OCI-LY7 (cell line): ENCODE data around the gene FEM1A. TPM values are rescaled to one million over a fixed set of nuclear protein-coding genes. Genes with fewer than 3 reads are reported as not detected.

Source experiments
- BruUV-seq: library from RNA; stranded (reverse); fragments of 400-500 nt; replicated peaks from 2 replicates; lab custom pipeline; 2021; lab: Mats Ljungman, UMichigan
- CTCF ChIA-PET: fragments of 300-600 bp; sonication (Branson Sonifier 250); formaldehyde crosslinking; loops from one replicate; lab custom pipeline; 2022; ENCODE audit warnings: antibody characterized with exemption; ENCODE audit not compliant: unreplicated experiment; lab: Charles Lee
- POLR2A ChIA-PET: fragments of 300-600 bp; sonication (Branson Sonifier 250); formaldehyde crosslinking; loops from one replicate; lab custom pipeline; 2022; ENCODE audit warnings: antibody characterized with exemption; lab: Charles Lee
- DNase-seq: peaks from one replicate; pipeline ENCODE4 v3.0.0-alpha.2; 2015; ENCODE audit warnings: low spot score
- H2AFZ ChIP-seq: fragments of 200-600 bp; sonication (generic), shearing (Covaris generic); 2 replicates; pipeline ENCODE4 v1.6.1; 2014; ENCODE audit warnings: mild to moderate bottlenecking, antibody characterized with exemption, low read length, moderate library complexity
- H3K27ac ChIP-seq: fragments of 200-600 bp; sonication (generic); 2 replicates; pipeline ENCODE4 v1.5.1; 2014; ENCODE audit warnings: mixed run types, low read depth, mild to moderate bottlenecking, moderate library complexity, low read length, inconsistent platforms; ENCODE audit not compliant: poor library complexity, severe bottlenecking
- H3K36me3 ChIP-seq: fragments of 200-600 bp; sonication (generic); 2 replicates; pipeline ENCODE4 v1.6.1; 2014; ENCODE audit warnings: mild to moderate bottlenecking, antibody characterized with exemption, low read length, moderate library complexity, mixed read lengths; ENCODE audit not compliant: insufficient read depth
- H3K4me1 ChIP-seq: fragments of 200-600 bp; sonication (generic); 2 replicates; pipeline ENCODE4 v1.5.1; 2014; ENCODE audit warnings: mild to moderate bottlenecking, low read length; ENCODE audit not compliant: insufficient read depth, poor library complexity, severe bottlenecking
- H3K4me2 ChIP-seq: fragments of 200-600 bp; sonication (generic); 2 replicates; pipeline ENCODE4 v1.6.1; 2014; ENCODE audit warnings: mild to moderate bottlenecking, low read length
- H3K4me3 ChIP-seq: fragments of 200-600 bp; sonication (generic); 2 replicates; pipeline ENCODE4 v1.5.1; 2014; ENCODE audit warnings: mild to moderate bottlenecking, low read depth, low read length; ENCODE audit not compliant: poor library complexity, severe bottlenecking
- H3K79me2 ChIP-seq: fragments of 200-600 bp; sonication (generic); 2 replicates; pipeline ENCODE4 v1.6.1; 2016; ENCODE audit warnings: low read depth, mild to moderate bottlenecking, low read length, moderate library complexity, mixed read lengths; ENCODE audit not compliant: insufficient read depth
- H3K9me2 ChIP-seq: fragments of 200-600 bp; sonication (generic); 2 replicates; pipeline ENCODE4 v1.6.1; 2016; ENCODE audit warnings: mild to moderate bottlenecking, low read length, mixed read lengths; ENCODE audit not compliant: insufficient read depth
- H3K9me3 ChIP-seq: fragments of 200-600 bp; sonication (generic); 2 replicates; pipeline ENCODE4 v1.6.1; 2014; ENCODE audit warnings: mild to moderate bottlenecking, mixed run types, low read length, mixed read lengths
- H4K20me1 ChIP-seq: fragments of 200-600 bp; sonication (generic); 2 replicates; pipeline ENCODE4 v1.6.1; 2014; ENCODE audit warnings: mild to moderate bottlenecking, antibody characterized with exemption, low read length, moderate library complexity, mixed read lengths; ENCODE audit not compliant: insufficient read depth
- EZH2phosphoT487 ChIP-seq: fragments of 200-600 bp; sonication (generic); IDR thresholded peaks from 2 replicates; pipeline ENCODE4 v1.6.1; 2018; ENCODE audit warnings: low read depth, borderline replicate concordance, mild to moderate bottlenecking, mixed run types, antibody characterized with exemption, low read length, moderate library complexity, mixed read lengths
- intact Hi-C: fragments of 100-400 bp; cut with micrococcal nuclease; formaldehyde crosslinking; loops from one replicate; pipeline ENCODE4 v1.10.0; 2022; ENCODE audit not compliant: unreplicated experiment
- microRNA-seq: library from miRNA; unstranded; fragments of <30 nt; microRNA quantifications from one replicate; pipeline ENCODE4 v1.2.0, GENCODE V29; 2022; ENCODE audit warnings: borderline replicate concordance
- small RNA-seq: library from RNA; depleted of rRNA; stranded (forward); fragments of <200 nt; gene quantifications from one replicate; pipeline ENCODE3, GENCODE V24; 2014
- total RNA-seq, 2 experiments: library from RNA; depleted of rRNA in 1 of 2; stranded (reverse); fragments of >200 nt in 1 of 2; shearing (Covaris generic) in 1 of 2; gene quantifications; 2 replicates each; pipeline ENCODE4 v1.2.3, GENCODE V29; 2014 to 2022
- TF ChIP-seq, protein P1 (sequence below): fragments of 200-600 bp; sonication (generic); conservative IDR thresholded peaks from 2 replicates; pipeline ENCODE4 v1.5.1; 2014; ENCODE audit warnings: mild to moderate bottlenecking, antibody characterized with exemption, low read length, moderate library complexity, mixed read lengths

The FEM1A gene
- total RNA-seq, 2 experiments from 2014 or later: 15.8 to 17.5 TPM

DNA sequence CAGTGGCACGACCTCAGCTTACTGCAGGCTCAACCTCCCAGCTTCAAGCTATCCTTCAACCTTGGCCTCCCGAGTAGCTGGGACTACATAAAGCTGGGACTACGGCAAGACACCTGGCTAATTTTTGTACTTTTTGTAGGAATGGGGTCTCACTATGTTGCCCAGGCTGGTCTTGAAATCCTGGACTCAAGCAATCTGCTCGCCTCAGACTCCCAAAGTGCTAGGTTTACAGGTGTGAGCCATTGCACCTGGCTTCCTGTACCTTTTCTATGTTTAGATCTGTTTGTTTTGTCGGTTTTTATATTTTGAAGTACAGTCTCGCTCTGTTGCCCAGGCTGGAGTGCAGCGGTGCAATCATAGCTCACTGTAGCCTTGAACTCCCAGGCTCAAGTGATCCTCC, 57.5 kb downstream of the FEM1A start:
- Histone ChIP-seq H3K79me2 (peaks cover 4% of the 10 kb centered on the region; the same call in 1 of the 2 replicates), H3K9me3 (no peaks in the 10 kb centered on the region), H3K4me2 (peak overlapping the region; percentile 52), H3K27ac (peak overlapping the region; percentile 91), H3K36me3 (peaks cover 71% of the 10 kb centered on the region), H4K20me1 (no peaks in the 10 kb centered on the region), H2AFZ (no peak overlapping the region), H3K4me3 (peak overlapping the region; percentile 12), H3K4me1 (peaks cover 43% of the 10 kb centered on the region), H3K9me2 (no peaks in the 10 kb centered on the region)
- no peak for TF ChIP-seq EZH2phosphoT487
- TF ChIP-seq, protein P1, sequence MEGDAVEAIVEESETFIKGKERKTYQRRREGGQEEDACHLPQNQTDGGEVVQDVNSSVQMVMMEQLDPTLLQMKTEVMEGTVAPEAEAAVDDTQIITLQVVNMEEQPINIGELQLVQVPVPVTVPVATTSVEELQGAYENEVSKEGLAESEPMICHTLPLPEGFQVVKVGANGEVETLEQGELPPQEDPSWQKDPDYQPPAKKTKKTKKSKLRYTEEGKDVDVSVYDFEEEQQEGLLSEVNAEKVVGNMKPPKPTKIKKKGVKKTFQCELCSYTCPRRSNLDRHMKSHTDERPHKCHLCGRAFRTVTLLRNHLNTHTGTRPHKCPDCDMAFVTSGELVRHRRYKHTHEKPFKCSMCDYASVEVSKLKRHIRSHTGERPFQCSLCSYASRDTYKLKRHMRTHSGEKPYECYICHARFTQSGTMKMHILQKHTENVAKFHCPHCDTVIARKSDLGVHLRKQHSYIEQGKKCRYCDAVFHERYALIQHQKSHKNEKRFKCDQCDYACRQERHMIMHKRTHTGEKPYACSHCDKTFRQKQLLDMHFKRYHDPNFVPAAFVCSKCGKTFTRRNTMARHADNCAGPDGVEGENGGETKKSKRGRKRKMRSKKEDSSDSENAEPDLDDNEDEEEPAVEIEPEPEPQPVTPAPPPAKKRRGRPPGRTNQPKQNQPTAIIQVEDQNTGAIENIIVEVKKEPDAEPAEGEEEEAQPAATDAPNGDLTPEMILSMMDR: no peak
- DNase-seq: peak; percentile 87
- intact Hi-C loops: loop anchor here (1.0 kb wide), 1 partner anchor 18 kb away; the partner anchor contains the start of gene TICAM1
- POLR2A ChIA-PET: interaction anchor here (2.5 to 3.5 kb wide), 2 partner anchors 18 to 39 kb away, joined by 7 to 15 read pairs; partner anchors contain the start of gene TICAM1
- CTCF ChIA-PET: interaction anchor here (1.3 kb wide), 1 partner anchor 14 kb away, joined by 6 read pairs; no protein-coding TSS in a partner anchor
- no TSS peak for BruUV-seq

Small RNA genes within 50 kb of the gene (microRNA-seq; reads per million reads assigned to microRNA genes)
- 6.1 reads per million for gene MIR7-3

Small RNA genes within 50 kb of the gene (small RNA-seq; reads per million reads assigned to genes)
- not detected for gene MIR7-3

Other genes with a start within 250 kb of the FEM1A start
- gene SEMA6B, start 232.1 kb upstream of the FEM1A start, total RNA-seq (2014; rRNA removed; shearing (Covaris generic)): 0.05 TPM in 1 of 2 replicates, not detected in the other
- gene SEMA6B, start 232.1 kb upstream of the FEM1A start, total RNA-seq (2022): not detected in 2 replicates
- 9.0 and 10.0 TPM in 2 replicates for gene TNFAIP8L1, start 152.2 kb upstream of the FEM1A start, total RNA-seq (2014; rRNA removed; shearing (Covaris generic))
- gene TNFAIP8L1, start 152.2 kb upstream of the FEM1A start, total RNA-seq (2022): 22.7 and 24.3 TPM in 2 replicates
- gene MYDGF, start 121.4 kb upstream of the FEM1A start, total RNA-seq (2014; rRNA removed; shearing (Covaris generic)): 73.3 and 76.0 TPM in 2 replicates
- 65.0 and 77.3 TPM in 2 replicates for gene MYDGF, start 121.4 kb upstream of the FEM1A start, total RNA-seq (2022)
- 25.5 and 40.2 TPM in 2 replicates for gene DPP9, start 67.9 kb upstream of the FEM1A start, total RNA-seq (2014; rRNA removed; shearing (Covaris generic))
- 56.7 and 63.8 TPM in 2 replicates for gene DPP9, start 67.9 kb upstream of the FEM1A start, total RNA-seq (2022)
- 4.9 and 6.8 TPM in 2 replicates for gene TICAM1, start 40.0 kb downstream of the FEM1A start, total RNA-seq (2014; rRNA removed; shearing (Covaris generic))
- gene TICAM1, start 40.0 kb downstream of the FEM1A start, total RNA-seq (2022): 26.7 and 28.9 TPM in 2 replicates
- 81.3 and 95.7 TPM in 2 replicates for gene PLIN3, start 75.9 kb downstream of the FEM1A start, total RNA-seq (2014; rRNA removed; shearing (Covaris generic))
- gene PLIN3, start 75.9 kb downstream of the FEM1A start, total RNA-seq (2022): 115 TPM in 2 replicates
- not detected in 2 replicates for gene ARRDC5, start 111.2 kb downstream of the FEM1A start, total RNA-seq (2014; rRNA removed; shearing (Covaris generic))
- gene ARRDC5, start 111.2 kb downstream of the FEM1A start, total RNA-seq (2022): not detected in 2 replicates
- gene UHRF1, start 117.8 kb downstream of the FEM1A start, total RNA-seq (2014; rRNA removed; shearing (Covaris generic)): 141 and 155 TPM in 2 replicates
- 172 and 186 TPM in 2 replicates for gene UHRF1, start 117.8 kb downstream of the FEM1A start, total RNA-seq (2022)
- 14.2 and 24.3 TPM in 2 replicates for gene KDM4B, start 177.4 kb downstream of the FEM1A start, total RNA-seq (2014; rRNA removed; shearing (Covaris generic))
- gene KDM4B, start 177.4 kb downstream of the FEM1A start, total RNA-seq (2022): 36.3 and 44.2 TPM in 2 replicates